Daoy (cell line): Measurements from ENCODE around the gene WDR36. TPM values are rescaled to one million over a fixed set of nuclear protein-coding genes. Genes with fewer than 3 reads are reported as not detected.
A peak's percentile ranks its signal among the peaks of the same experiment; 100 is the strongest.

ENCODE experiments used
- DNase-seq: peaks from one replicate; pipeline ENCODE4 v3.0.0-alpha.2; 2015; ENCODE audit warnings: low read depth
- total RNA-seq: library from RNA; depleted of rRNA; stranded (reverse); fragments of >200 nt; shearing (Covaris generic); gene quantifications from 2 replicates; pipeline ENCODE4 v1.2.3, GENCODE V29; 2014; rRNA removed

The WDR36 gene
- 47.0 and 52.8 TPM in 2 replicates for total RNA-seq

- peak; percentile 95 for DNase-seq
Observed at GRCh38 chr5:111092062-111092853, at the start of gene WDR36. Gene WDR36 (plus strand): TSS chr5:111092348. CDS start chr5:111092457, 109 bp downstream.

GRCh38 chr5:111043712-111044506 is 48.2 kb upstream of the WDR36 start:
- peak; percentile 95 for DNase-seq

- DNase-seq, result no peak
Observed at GRCh38 chr5:111058064-111058463, 34.1 kb upstream of the WDR36 start.

- DNase-seq, result no peak
Observed at GRCh38 chr5:111060169-111060568, 32.0 kb upstream of the WDR36 start.

- no peak for DNase-seq
Observed at GRCh38 chr5:111061618-111062017, 30.5 kb upstream of the WDR36 start.

- peak; percentile 32 for DNase-seq
Observed at GRCh38 chr5:111063709-111064322, 28.3 kb upstream of the WDR36 start.

GRCh38 chr5:111066261-111066938 is 25.7 kb upstream of the WDR36 start:
- DNase-seq, result no peak

GRCh38 chr5:111068213-111068612 is 23.9 kb upstream of the WDR36 start:
- no peak for DNase-seq

- no peak for DNase-seq
Observed at GRCh38 chr5:111069839-111070238, 22.3 kb upstream of the WDR36 start.

GRCh38 chr5:111070272-111071134 is 21.6 kb upstream of the WDR36 start:
- DNase-seq, result no peak

- DNase-seq, result no peak
Observed at GRCh38 chr5:111071413-111071812, 20.7 kb upstream of the WDR36 start, which contains the start of gene TSLP. Gene TSLP (plus strand): TSS chr5:111071713. CDS start chr5:111071891, 178 bp downstream.

- peak; percentile 72 for DNase-seq
Observed at GRCh38 chr5:111072949-111073682, 19.0 kb upstream of the WDR36 start.

GRCh38 chr5:111074244-111074643 is 17.9 kb upstream of the WDR36 start:
- DNase-seq, result no peak

- DNase-seq, result peak; percentile 55
Observed at GRCh38 chr5:111075520-111075919, 16.6 kb upstream of the WDR36 start.

- no peak for DNase-seq
Observed at GRCh38 chr5:111076091-111076490, 16.1 kb upstream of the WDR36 start.

GRCh38 chr5:111077678-111078077 is 14.5 kb upstream of the WDR36 start:
- DNase-seq, result no peak

GRCh38 chr5:111079846-111080245 is 12.3 kb upstream of the WDR36 start:
- peak; percentile 23 for DNase-seq

- no peak for DNase-seq
Observed at GRCh38 chr5:111083323-111083722, 8.8 kb upstream of the WDR36 start.

- DNase-seq, result no peak
Observed at GRCh38 chr5:111095982-111096381, 3.8 kb downstream of the WDR36 start.
